GM12878 (cell line): ENCODE measurements around the gene HCN4. TPM values are rescaled to one million over a fixed set of nuclear protein-coding genes. Genes with fewer than 3 reads are reported as not detected.

Experiments used
- ATAC-seq: fragments of 200-7000 bp; cut with Tn5 transposase; 3 replicates; pipeline ENCODE4 v1.9.1; 2020; ENCODE audit warnings: mild to moderate bottlenecking, moderate library complexity
- BruUV-seq: library from RNA; stranded (reverse); fragments of 400-500 nt; replicated peaks from 2 replicates; lab custom pipeline; 2021; lab: Mats Ljungman, UMichigan
- CTCF ChIA-PET: fragments of 300-600 bp; sonication (Branson Sonifier 250); formaldehyde crosslinking; extraction: SDS; loops from one replicate; lab custom pipeline; 2021; ENCODE audit warnings: inconsistent platforms; lab: Yijun Ruan, JAX
- POLR2A ChIA-PET: fragments of 350-600 bp; formaldehyde crosslinking; extraction: SDS; loops from one replicate; lab custom pipeline; 2021; ENCODE audit warnings: inconsistent platforms; lab: Charles Lee
- RAD21 ChIA-PET: fragments of 300-600 bp; sonication (Branson Sonifier 250); formaldehyde crosslinking; loops from one replicate; lab custom pipeline; 2023; ENCODE audit warnings: antibody characterized with exemption; ENCODE audit not compliant: unreplicated experiment; lab: Charles Lee
- SMC1A ChIA-PET: fragments of 300-600 bp; sonication (Branson Sonifier 250); formaldehyde crosslinking; loops from one replicate; lab custom pipeline; 2023; ENCODE audit not compliant: unreplicated experiment, uncharacterized antibody; lab: Charles Lee
- DNase-seq: peaks from one replicate; pipeline ENCODE4 v3.0.0-alpha.2; 2011; ENCODE audit warnings: low read depth, low spot score
- FAIRE-seq: peaks from 3 replicates; lab custom pipeline; 2011; peaks lifted over from hg19 to GRCh38; lab: Jason Lieb, UNC
- H2AFZ ChIP-seq: 2 replicates; pipeline ENCODE4 v1.6.0; 2011; ENCODE audit warnings: low read depth, low read length, control low read depth; ENCODE audit not compliant: control insufficient read depth
- H3K27ac ChIP-seq: 2 replicates; pipeline ENCODE4 v1.5.1; 2011; ENCODE audit warnings: control low read depth; ENCODE audit not compliant: control insufficient read depth, insufficient read depth
- H3K27me3 ChIP-seq, 2 experiments: replicated peaks in 1 of 2; 2 replicates each; pipeline versions ENCODE4 v1.6.0 to v1.6.1; 2011; ENCODE audit warnings: low read length in 1 of 2; ENCODE audit not compliant: control insufficient read depth in 2 of 2, insufficient read depth in 2 of 2
- H3K36me3 ChIP-seq, 2 experiments: 2 replicates each; pipeline ENCODE4 v1.5.1; 2011; ENCODE audit warnings: low read length in 1 of 2; ENCODE audit not compliant: control insufficient read depth in 2 of 2, insufficient read depth in 2 of 2
- H3K4me1 ChIP-seq: 2 replicates; pipeline ENCODE4 v1.6.1; 2011; ENCODE audit warnings: mild to moderate bottlenecking, low read length, moderate library complexity, mixed read lengths; ENCODE audit not compliant: control insufficient read depth, insufficient read depth
- H3K4me2 ChIP-seq: 2 replicates; pipeline ENCODE4 v1.6.0; 2011; ENCODE audit warnings: control low read depth; ENCODE audit not compliant: control insufficient read depth, insufficient read depth
- H3K4me3 ChIP-seq: fragments of 200-600 bp; sonication (generic); 2 replicates; pipeline ENCODE4 v1.5.1; 2016
- H3K79me2 ChIP-seq: 2 replicates; pipeline ENCODE4 v1.6.0; 2011; ENCODE audit warnings: low read length; ENCODE audit not compliant: control insufficient read depth, insufficient read depth
- H3K9ac ChIP-seq: 2 replicates; pipeline ENCODE4 v1.8.0; 2011; ENCODE audit warnings: low read length, control low read depth, mixed read lengths; ENCODE audit not compliant: control insufficient read depth, insufficient read depth
- H3K9me3 ChIP-seq: replicated peaks from 3 replicates; pipeline ENCODE4 v1.5.1; 2011; ENCODE audit warnings: mild to moderate bottlenecking, low read length; ENCODE audit not compliant: control insufficient read depth, insufficient read depth
- H4K20me1 ChIP-seq: 2 replicates; pipeline ENCODE4 v1.6.0; 2011; ENCODE audit not compliant: control insufficient read depth, insufficient read depth
- CTCF ChIP-seq, 3 experiments: IDR thresholded peaks in 2 of 3; conservative IDR thresholded peaks in 1 of 3; 2 replicates each; pipeline ENCODE4 v1.5.1; 2011; ENCODE audit warnings: low read depth in 3 of 3, low read length in 3 of 3, mild to moderate bottlenecking in 3 of 3, control low read depth in 2 of 3, moderate library complexity in 2 of 3, inconsistent platforms in 1 of 3, mixed read lengths in 1 of 3; ENCODE audit not compliant: control insufficient read depth in 2 of 3, insufficient read depth in 1 of 3; ENCODE audit errors: extremely low read depth in 1 of 3
- EP300 ChIP-seq, 2 experiments: fragments of 150-350 bp in 1 of 2; IDR thresholded peaks; 2 replicates each; pipeline ENCODE4 v1.6.1; 2011 to 2012; ENCODE audit warnings: low read depth in 2 of 2, low read length in 2 of 2, borderline replicate concordance in 1 of 2, improper control_type of control experiment in 1 of 2, inconsistent platforms in 1 of 2; ENCODE audit not compliant: control insufficient read depth in 1 of 2
- FOXK2 ChIP-seq: fragments of 450-650 bp; IDR thresholded peaks from 2 replicates; pipeline ENCODE4 v1.6.1; 2017; ENCODE audit warnings: mild to moderate bottlenecking, moderate library complexity
- HCFC1 ChIP-seq: fragments of 150-350 bp; IDR thresholded peaks from 2 replicates; pipeline ENCODE4 v1.6.1; 2014; ENCODE audit warnings: low read length
- SIN3A ChIP-seq: IDR thresholded peaks from 2 replicates; pipeline ENCODE4 v1.6.1; 2012; ENCODE audit warnings: low read depth, low read length, improper control_type of control experiment
- SMAD1 ChIP-seq: fragments of 450-650 bp; IDR thresholded peaks from 2 replicates; pipeline ENCODE4 v1.6.1; 2018; ENCODE audit warnings: mild to moderate bottlenecking, low read depth; ENCODE audit not compliant: partially characterized antibody
- WGBS: methylation state at CpG from one replicate; pipeline ENCODE4 v1.1.6; 2016; ENCODE audit warnings: low lambda C conversion rate; ENCODE audit not compliant: insufficient replicate concordance, insufficient coverage; ENCODE audit errors: missing lambda C conversion rate; 5-methylcytosine and 5-hydroxymethylcytosine counted together
- in situ Hi-C: fragments of 300-500 bp; cut with MboI; formaldehyde crosslinking; loops from 9 replicates; pipeline ENCODE4 v1.14.3; 2018; ENCODE audit warnings: mixed read lengths
- intact Hi-C: fragments of 100-400 bp; cut with micrococcal nuclease; formaldehyde crosslinking; loops from one replicate; pipeline ENCODE4 v1.14.2; 2022; ENCODE audit not compliant: unreplicated experiment
- polyA plus RNA-seq, 11 experiments: library from polyadenylated mRNA; depleted of rRNA in 4 of 11; unstranded in 6 of 11; stranded (reverse) in 5 of 11; fragments of >200 nt; fragmentation: Nextera tagmentation in 4 of 11; fragmentation: Illumina TruSeq in 1 of 11; extraction: Ambion mirVana in 4 of 11; extraction: Trizol in 1 of 11; gene quantifications; 1 replicate in 1 of 11; 2 replicates in 10 of 11; pipeline versions ENCODE4 v1.2.1 to v1.2.3, GENCODE V29; 2011 to 2016; ENCODE audit warnings: inconsistent platforms in 2 of 11, missing spikeins in 2 of 11, low read depth in 1 of 11
- total RNA-seq, 4 experiments: library from RNA; depleted of rRNA in 3 of 4; stranded (reverse); fragments of >200 nt in 3 of 4; fragmentation: Illumina TruSeq in 1 of 4; extraction: Trizol in 1 of 4; gene quantifications; 2 replicates each; pipeline versions ENCODE4 v1.2.1 to v1.2.3, GENCODE V29; 2013 to 2021

Gene HCN4
- total and polyA plus RNA-seq, 10 of the 15 experiments (the other 5 are each of a cell fraction or from before 2014, with no cell fraction given), result 0.03 to 0.10 TPM; not detected in 8

DNA sequence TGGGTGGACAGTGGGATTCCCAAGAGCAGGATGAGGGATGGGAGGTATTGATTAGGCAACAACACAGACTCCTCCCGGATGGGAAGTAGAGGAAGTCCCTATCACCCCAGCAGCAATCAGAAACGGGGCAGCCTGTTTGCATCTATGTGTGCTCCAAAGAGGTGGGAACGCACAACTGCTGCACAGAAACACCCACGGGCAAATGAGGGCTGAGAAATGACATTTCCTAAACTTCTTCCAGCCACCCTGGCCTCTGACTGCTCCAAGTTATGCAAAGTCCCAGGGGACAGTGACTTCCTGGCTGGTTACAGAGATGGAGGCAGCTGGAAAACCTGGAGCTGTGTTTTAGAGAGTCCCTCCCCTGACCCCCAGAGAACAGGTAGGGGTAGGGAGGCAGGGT, 42.6 kb downstream of the HCN4 start:
- ATAC-seq, result no peak
- H3K4me3 ChIP-seq, result no peak overlapping the region
- no peak for FAIRE-seq
- intact Hi-C loops, result no loop called here
- RAD21 ChIA-PET, result no interaction called here
- no peak for DNase-seq
- SMC1A ChIA-PET, result no interaction called here
- POLR2A ChIA-PET, result no interaction called here
- H3K27me3 ChIP-seq, result no peaks in the 10 kb centered on the region
- no peaks in the 10 kb centered on the region for H3K79me2 ChIP-seq
- TF ChIP-seq SIN3A, result no peak
- TF ChIP-seq HCFC1, result no peak
- TF ChIP-seq EP300 (IDR thresholded peaks at IDR 0.05; ENCODE audit: borderline replicate concordance in 1 of 2, control insufficient read depth in 1 of 2, low read depth in 2 of 2, low read length in 2 of 2), result no peak
- TF ChIP-seq SMAD1, result no peak
- no peak for TF ChIP-seq CTCF (IDR thresholded peaks at IDR 0.05 in 2 of 3, conservative IDR thresholded peaks at IDR 0.05 in 1 of 3; ENCODE audit: control insufficient read depth in 2 of 3, extremely low read depth in 1 of 3, insufficient read depth in 1 of 3, low read depth in 3 of 3, low read length in 3 of 3)
- no peak for TF ChIP-seq FOXK2
- TF ChIP-seq, all 136 proteins: peak for 0
- H3K36me3 ChIP-seq, result no peaks in the 10 kb centered on the region
- CTCF ChIA-PET, result no interaction called here
- H3K9me3 ChIP-seq, result no peaks in the 10 kb centered on the region
- in situ Hi-C loops, result no loop called here
- no peaks in the 10 kb centered on the region for H4K20me1 ChIP-seq
- H3K4me1 ChIP-seq, result peaks cover 4% of the 10 kb centered on the region; the same call in 1 of the 2 replicates
- WGBS, result 41% methylated on average over 4 of the region's 4 CpGs
- no peak overlapping the region for H3K9ac ChIP-seq
- no peak overlapping the region for H2AFZ ChIP-seq
- H3K27ac ChIP-seq, result no peak overlapping the region
- BruUV-seq, result no TSS peak
- no peak overlapping the region for H3K4me2 ChIP-seq
